Fibroblast of lung (primary cell): ENCODE measurements around the gene KLHL29.

Experiments used
- EZH2 ChIP-seq: IDR thresholded peaks from 2 replicates; pipeline ENCODE4 v1.5.1; 2012; ENCODE audit warnings: low read length, control low read depth, mild to moderate bottlenecking; ENCODE audit errors: missing control alignments
- TF ChIP-seq, protein P1 (sequence below), 2 donors: IDR thresholded peaks in 1 of 2; conservative IDR thresholded peaks in 1 of 2; 1 replicate in 1 of 2; 2 replicates in 1 of 2; pipeline ENCODE4 v1.5.1; 2011 to 2012; ENCODE audit warnings: low read length in 2 of 2, control low read depth in 1 of 2, inconsistent platforms in 1 of 2, low read depth in 1 of 2, mild to moderate bottlenecking in 1 of 2

GRCh38 chr2:23350792-23351355 lies 34.1 kb upstream of the KLHL29 start:
- TF ChIP-seq, protein P1, sequence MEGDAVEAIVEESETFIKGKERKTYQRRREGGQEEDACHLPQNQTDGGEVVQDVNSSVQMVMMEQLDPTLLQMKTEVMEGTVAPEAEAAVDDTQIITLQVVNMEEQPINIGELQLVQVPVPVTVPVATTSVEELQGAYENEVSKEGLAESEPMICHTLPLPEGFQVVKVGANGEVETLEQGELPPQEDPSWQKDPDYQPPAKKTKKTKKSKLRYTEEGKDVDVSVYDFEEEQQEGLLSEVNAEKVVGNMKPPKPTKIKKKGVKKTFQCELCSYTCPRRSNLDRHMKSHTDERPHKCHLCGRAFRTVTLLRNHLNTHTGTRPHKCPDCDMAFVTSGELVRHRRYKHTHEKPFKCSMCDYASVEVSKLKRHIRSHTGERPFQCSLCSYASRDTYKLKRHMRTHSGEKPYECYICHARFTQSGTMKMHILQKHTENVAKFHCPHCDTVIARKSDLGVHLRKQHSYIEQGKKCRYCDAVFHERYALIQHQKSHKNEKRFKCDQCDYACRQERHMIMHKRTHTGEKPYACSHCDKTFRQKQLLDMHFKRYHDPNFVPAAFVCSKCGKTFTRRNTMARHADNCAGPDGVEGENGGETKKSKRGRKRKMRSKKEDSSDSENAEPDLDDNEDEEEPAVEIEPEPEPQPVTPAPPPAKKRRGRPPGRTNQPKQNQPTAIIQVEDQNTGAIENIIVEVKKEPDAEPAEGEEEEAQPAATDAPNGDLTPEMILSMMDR (conservative IDR thresholded peaks at IDR 0.05 in 1 of 2, IDR thresholded peaks at IDR 0.05 in 1 of 2; ENCODE audit: low read depth in 1 of 2, low read length in 2 of 2), result no peak
- no peak for TF ChIP-seq EZH2
